Measurements from ENCODE around the gene KCNQ1.

Gene KCNQ1

DNA sequence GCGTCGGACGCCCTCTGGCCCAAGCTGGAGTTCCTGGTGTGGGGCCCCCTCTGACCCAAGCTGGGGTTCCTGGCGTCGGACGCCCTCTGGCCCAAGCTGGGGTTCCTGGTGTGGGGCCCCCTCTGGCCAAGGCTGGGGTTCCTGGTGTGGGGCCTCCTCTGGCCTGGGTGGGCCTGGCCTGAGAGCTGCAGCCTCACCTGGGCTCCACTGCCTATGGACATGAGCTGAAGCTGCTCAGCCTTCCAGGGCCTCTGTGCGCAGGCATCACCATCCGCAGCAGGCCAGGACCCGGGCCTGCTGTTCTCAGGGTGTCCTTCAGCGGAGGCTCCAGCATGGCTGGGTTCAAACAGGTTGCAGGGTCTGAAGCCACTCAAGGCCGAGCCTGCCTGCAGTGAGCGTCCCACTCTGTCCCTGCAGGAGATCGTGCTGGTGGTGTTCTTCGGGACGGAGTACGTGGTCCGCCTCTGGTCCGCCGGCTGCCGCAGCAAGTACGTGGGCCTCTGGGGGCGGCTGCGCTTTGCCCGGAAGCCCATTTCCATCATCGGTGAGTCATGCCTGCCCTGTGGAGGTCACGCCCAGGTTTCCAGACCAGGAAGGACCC, 125.5 kb downstream of the KCNQ1 start:
- TF ChIP-seq, protein P1, sequence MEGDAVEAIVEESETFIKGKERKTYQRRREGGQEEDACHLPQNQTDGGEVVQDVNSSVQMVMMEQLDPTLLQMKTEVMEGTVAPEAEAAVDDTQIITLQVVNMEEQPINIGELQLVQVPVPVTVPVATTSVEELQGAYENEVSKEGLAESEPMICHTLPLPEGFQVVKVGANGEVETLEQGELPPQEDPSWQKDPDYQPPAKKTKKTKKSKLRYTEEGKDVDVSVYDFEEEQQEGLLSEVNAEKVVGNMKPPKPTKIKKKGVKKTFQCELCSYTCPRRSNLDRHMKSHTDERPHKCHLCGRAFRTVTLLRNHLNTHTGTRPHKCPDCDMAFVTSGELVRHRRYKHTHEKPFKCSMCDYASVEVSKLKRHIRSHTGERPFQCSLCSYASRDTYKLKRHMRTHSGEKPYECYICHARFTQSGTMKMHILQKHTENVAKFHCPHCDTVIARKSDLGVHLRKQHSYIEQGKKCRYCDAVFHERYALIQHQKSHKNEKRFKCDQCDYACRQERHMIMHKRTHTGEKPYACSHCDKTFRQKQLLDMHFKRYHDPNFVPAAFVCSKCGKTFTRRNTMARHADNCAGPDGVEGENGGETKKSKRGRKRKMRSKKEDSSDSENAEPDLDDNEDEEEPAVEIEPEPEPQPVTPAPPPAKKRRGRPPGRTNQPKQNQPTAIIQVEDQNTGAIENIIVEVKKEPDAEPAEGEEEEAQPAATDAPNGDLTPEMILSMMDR (conservative IDR thresholded peaks at IDR 0.05; ENCODE audit: low read length) = no peak
- TF ChIP-seq EZH2phosphoT487 (IDR thresholded peaks at IDR 0.05; ENCODE audit: borderline replicate concordance) = no peak
- Histone ChIP-seq H3K79me2 (ENCODE audit: insufficient read depth, low read length) (no peaks in the 10 kb centered on the region), H3K36me3 (ENCODE audit: insufficient read depth, low read length) (no peaks in the 10 kb centered on the region), H3K27me3 (ENCODE audit: insufficient read depth, low read length, poor library complexity, severe bottlenecking) (no peaks in the 10 kb centered on the region), H3F3A (ENCODE audit: low read depth) (no peaks in the 10 kb centered on the region), H3K4me3 (ENCODE audit: low read length, poor library complexity, severe bottlenecking) (no peak overlapping the region), H3K9me2 (replicated peaks; ENCODE audit: low read depth, low read length) (no peaks in the 10 kb centered on the region), H3K9ac (ENCODE audit: low read depth, low read length, poor library complexity, severe bottlenecking) (no peak overlapping the region), H3K4me1 (ENCODE audit: insufficient read depth, low read length, poor library complexity, severe bottlenecking) (peaks cover 3% of the 10 kb centered on the region), H3K4me2 (ENCODE audit: low read depth, low read length, poor library complexity, severe bottlenecking) (no peak overlapping the region), H2AFZ (ENCODE audit: low read length) (no peak overlapping the region), H3K9me3 (ENCODE audit: insufficient read depth, low read depth, low read length) (no peaks in the 10 kb centered on the region), H4K20me1 (ENCODE audit: insufficient read depth, low read length, poor library complexity, severe bottlenecking) (no peaks in the 10 kb centered on the region)

DNA sequence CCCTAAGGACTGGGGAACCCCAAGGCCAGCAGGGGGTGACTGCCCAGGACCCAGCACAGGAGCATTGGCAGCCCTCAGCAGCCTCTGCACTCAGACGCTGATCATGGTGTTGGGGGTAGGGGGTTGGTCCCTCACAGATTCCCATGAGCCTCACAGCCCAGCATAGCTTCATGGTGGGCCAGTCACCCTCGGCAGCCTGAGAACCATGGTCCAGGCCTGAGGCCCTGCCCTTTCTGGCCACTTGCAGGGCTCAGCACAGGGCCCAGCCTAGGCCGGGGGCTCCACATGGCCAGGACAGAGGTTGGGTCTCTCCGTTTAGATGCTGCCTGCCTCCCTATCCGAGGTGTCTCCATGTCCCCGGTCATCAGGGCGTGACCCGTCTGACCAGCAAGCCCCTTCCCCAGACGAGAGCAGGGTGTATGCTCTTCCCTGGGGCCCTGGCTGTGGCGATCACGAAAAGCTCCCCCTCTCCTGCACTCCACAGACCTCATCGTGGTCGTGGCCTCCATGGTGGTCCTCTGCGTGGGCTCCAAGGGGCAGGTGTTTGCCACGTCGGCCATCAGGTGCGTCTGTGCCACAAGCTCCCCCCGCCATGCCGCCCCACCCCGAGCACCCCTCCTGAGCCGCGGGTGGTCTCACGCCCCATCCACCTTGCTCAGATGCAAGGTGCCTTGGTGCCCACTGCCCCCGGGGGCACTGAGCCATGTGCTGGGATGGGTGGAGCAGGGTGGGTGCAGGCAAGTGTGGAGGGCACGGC, 126.2 kb downstream of the KCNQ1 start:
- Histone ChIP-seq H4K20me1 (ENCODE audit: insufficient read depth, low read length, poor library complexity, severe bottlenecking) (no peaks in the 10 kb centered on the region), H3K9me2 (replicated peaks; ENCODE audit: low read depth, low read length) (no peaks in the 10 kb centered on the region), H3K4me2 (ENCODE audit: low read depth, low read length, poor library complexity, severe bottlenecking) (no peak overlapping the region), H3F3A (ENCODE audit: low read depth) (no peaks in the 10 kb centered on the region), H3K4me1 (ENCODE audit: insufficient read depth, low read length, poor library complexity, severe bottlenecking) (peaks cover 3% of the 10 kb centered on the region), H3K4me3 (ENCODE audit: low read length, poor library complexity, severe bottlenecking) (no peak overlapping the region), H3K36me3 (ENCODE audit: insufficient read depth, low read length) (no peaks in the 10 kb centered on the region), H2AFZ (ENCODE audit: low read length) (no peak overlapping the region), H3K79me2 (ENCODE audit: insufficient read depth, low read length) (no peaks in the 10 kb centered on the region), H3K27me3 (ENCODE audit: insufficient read depth, low read length, poor library complexity, severe bottlenecking) (no peaks in the 10 kb centered on the region), H3K9me3 (ENCODE audit: insufficient read depth, low read depth, low read length) (no peaks in the 10 kb centered on the region), H3K9ac (ENCODE audit: low read depth, low read length, poor library complexity, severe bottlenecking) (no peak overlapping the region)
- TF ChIP-seq EZH2phosphoT487 (IDR thresholded peaks at IDR 0.05; ENCODE audit: borderline replicate concordance) = no peak
- TF ChIP-seq, protein P1 (conservative IDR thresholded peaks at IDR 0.05; ENCODE audit: low read length) = no peak

DNA sequence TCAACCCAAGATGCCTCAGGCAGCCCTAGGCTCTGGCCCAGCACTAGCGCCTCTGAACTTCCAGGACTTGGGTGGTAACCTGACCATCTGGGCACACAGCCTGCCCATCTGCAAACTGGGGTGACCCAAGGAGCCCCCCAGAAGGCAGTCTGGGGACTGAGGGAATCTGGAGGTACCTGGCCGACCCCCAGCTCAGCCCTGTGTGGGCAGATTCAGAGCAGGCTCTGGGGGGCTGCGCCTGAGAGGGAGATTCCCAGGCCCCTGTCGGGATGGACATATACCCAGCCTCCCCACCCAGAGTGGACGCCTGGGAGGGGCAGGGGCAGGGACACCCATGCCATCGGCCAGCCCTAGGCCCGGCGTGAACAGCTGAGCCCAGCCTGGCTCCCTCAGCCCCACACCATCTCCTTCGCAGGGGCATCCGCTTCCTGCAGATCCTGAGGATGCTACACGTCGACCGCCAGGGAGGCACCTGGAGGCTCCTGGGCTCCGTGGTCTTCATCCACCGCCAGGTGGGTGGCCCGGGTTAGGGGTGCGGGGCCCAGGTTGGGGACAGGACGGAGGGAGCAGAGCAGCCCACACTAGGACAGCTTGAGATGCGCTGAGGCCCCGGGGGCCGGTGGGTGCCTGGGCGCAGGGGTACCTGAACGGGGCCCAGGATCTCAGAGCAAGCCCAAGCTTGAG, 126.9 kb downstream of the KCNQ1 start:
- Histone ChIP-seq H3K27me3 (ENCODE audit: insufficient read depth, low read length, poor library complexity, severe bottlenecking) (no peaks in the 10 kb centered on the region), H2AFZ (ENCODE audit: low read length) (no peak overlapping the region), H3K9me2 (replicated peaks; ENCODE audit: low read depth, low read length) (no peaks in the 10 kb centered on the region), H3K4me2 (ENCODE audit: low read depth, low read length, poor library complexity, severe bottlenecking) (no peak overlapping the region), H3K9me3 (ENCODE audit: insufficient read depth, low read depth, low read length) (no peaks in the 10 kb centered on the region), H3K9ac (ENCODE audit: low read depth, low read length, poor library complexity, severe bottlenecking) (no peak overlapping the region), H3K36me3 (ENCODE audit: insufficient read depth, low read length) (no peaks in the 10 kb centered on the region), H3K79me2 (ENCODE audit: insufficient read depth, low read length) (no peaks in the 10 kb centered on the region), H3K4me1 (ENCODE audit: insufficient read depth, low read length, poor library complexity, severe bottlenecking) (peaks cover 3% of the 10 kb centered on the region), H3K4me3 (ENCODE audit: low read length, poor library complexity, severe bottlenecking) (no peak overlapping the region), H4K20me1 (ENCODE audit: insufficient read depth, low read length, poor library complexity, severe bottlenecking) (no peaks in the 10 kb centered on the region), H3F3A (ENCODE audit: low read depth) (no peaks in the 10 kb centered on the region)
- no peak for TF ChIP-seq EZH2phosphoT487 (IDR thresholded peaks at IDR 0.05; ENCODE audit: borderline replicate concordance)
- TF ChIP-seq, protein P1 (conservative IDR thresholded peaks at IDR 0.05; ENCODE audit: low read length) = no peak

Measured in Loucy (cell line).